Measurements from ENCODE around the gene TSHZ3. TPM values are rescaled to one million over a fixed set of nuclear protein-coding genes. Genes with fewer than 3 reads are reported as not detected.

TSHZ3 gene
- total RNA-seq, 1 experiment from 2014 or later = 14.8 TPM

GRCh38 chr19:31352782-31353651 is 3.8 kb upstream of the TSHZ3 start:
- CTCF ChIA-PET = no interaction called here
- Histone ChIP-seq H3K27me3 (replicated peaks; ENCODE audit: insufficient read depth, low read depth, low read length, poor library complexity) (no peaks in the 10 kb centered on the region), H3K4me1 (ENCODE audit: insufficient read depth, low read length, poor library complexity, severe bottlenecking) (peaks cover 4% of the 10 kb centered on the region), H3K36me3 (ENCODE audit: insufficient read depth, low read length, poor library complexity, severe bottlenecking) (no peaks in the 10 kb centered on the region), H3K9me3 (ENCODE audit: low read depth, low read length, poor library complexity, severe bottlenecking) (no peaks in the 10 kb centered on the region), H3K4me3 (ENCODE audit: low read depth, low read length, poor library complexity, severe bottlenecking) (no peak overlapping the region), H3K27ac (ENCODE audit: low read depth, low read length, poor library complexity, severe bottlenecking) (no peak overlapping the region)
- TF ChIP-seq CTCF (conservative IDR thresholded peaks at IDR 0.05; ENCODE audit: low read depth, low read length) (no peak), EZH2 (IDR thresholded peaks at IDR 0.05; ENCODE audit: borderline replicate concordance, low read depth, low read length, poor library complexity, severe bottlenecking) (no peak)
- BruUV-seq (replicated peaks) = no TSS peak
- POLR2A ChIA-PET (ENCODE audit: low non-redundant PET) = no interaction called here
- no peak for DNase-seq (ENCODE audit: low spot score)
- intact Hi-C loops (cut with micrococcal nuclease; ENCODE audit: unreplicated experiment) = loop anchor here (10.0 kb wide), 1 partner anchor 112 kb away; no protein-coding TSS in a partner anchor

DNA sequence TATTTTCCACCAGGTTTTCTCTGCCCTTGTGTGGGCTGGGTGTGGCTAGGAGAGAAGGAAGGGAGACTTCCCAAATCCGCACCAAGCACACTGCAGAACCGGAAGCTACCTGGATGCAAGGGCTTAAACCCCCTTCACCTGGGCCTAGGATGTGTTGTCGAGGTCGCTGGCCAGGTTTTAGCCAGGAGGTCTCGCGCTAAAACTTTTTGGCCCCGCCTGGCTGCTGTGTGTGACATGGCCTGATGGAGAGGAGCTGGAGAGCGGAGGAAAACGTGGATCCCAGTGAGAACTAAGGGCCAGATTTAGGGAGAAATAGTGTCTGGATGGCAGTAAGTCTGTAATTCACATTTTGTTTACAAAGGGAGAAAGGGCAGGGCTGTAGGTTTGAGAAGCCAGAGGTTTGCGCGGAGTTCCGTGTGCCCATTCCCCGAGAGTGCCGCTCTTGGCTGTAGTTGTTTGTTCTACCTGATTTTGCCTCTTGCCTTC is 3.1 kb upstream of the TSHZ3 start:
- Histone ChIP-seq H3K27ac (ENCODE audit: low read depth, low read length, poor library complexity, severe bottlenecking) (no peak overlapping the region), H3K4me3 (ENCODE audit: low read depth, low read length, poor library complexity, severe bottlenecking) (no peak overlapping the region), H3K27me3 (replicated peaks; ENCODE audit: insufficient read depth, low read depth, low read length, poor library complexity) (no peaks in the 10 kb centered on the region), H3K9me3 (ENCODE audit: low read depth, low read length, poor library complexity, severe bottlenecking) (no peaks in the 10 kb centered on the region), H3K4me1 (ENCODE audit: insufficient read depth, low read length, poor library complexity, severe bottlenecking) (peaks cover 8% of the 10 kb centered on the region), H3K36me3 (ENCODE audit: insufficient read depth, low read length, poor library complexity, severe bottlenecking) (no peaks in the 10 kb centered on the region)
- intact Hi-C loops (cut with micrococcal nuclease; ENCODE audit: unreplicated experiment) = loop anchor here (10.0 kb wide), 1 partner anchor 112 kb away; no protein-coding TSS in a partner anchor
- no peak for DNase-seq (ENCODE audit: low spot score)
- ChIA-PET POLR2A (ENCODE audit: low non-redundant PET) (no interaction called here), CTCF (no interaction called here)
- no peak for TF ChIP-seq EZH2 (IDR thresholded peaks at IDR 0.05; ENCODE audit: borderline replicate concordance, low read depth, low read length, poor library complexity, severe bottlenecking)
- TF ChIP-seq CTCF (conservative IDR thresholded peaks at IDR 0.05; ENCODE audit: low read depth, low read length) = no peak
- BruUV-seq (replicated peaks) = TSS peak; percentile 39

DNA sequence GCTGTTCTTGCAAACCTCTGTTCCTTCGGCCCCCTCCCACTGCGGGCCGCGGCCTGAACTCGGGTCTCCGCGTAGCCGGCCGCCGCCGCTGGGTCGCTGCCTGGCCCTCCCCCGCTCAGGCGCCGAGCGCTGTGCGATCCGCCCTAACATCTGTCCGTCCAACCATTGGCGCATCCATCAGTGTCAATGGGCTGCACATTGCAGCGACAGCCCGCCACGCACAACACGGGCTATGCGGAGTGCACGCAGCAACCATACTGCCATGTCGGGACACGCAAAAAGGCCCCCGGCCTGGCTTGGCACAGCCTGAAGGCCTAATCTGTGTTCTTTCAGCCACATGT is 2.6 kb upstream of the TSHZ3 start:
- Histone ChIP-seq H3K4me1 (ENCODE audit: insufficient read depth, low read length, poor library complexity, severe bottlenecking) (peaks cover 11% of the 10 kb centered on the region), H3K27me3 (replicated peaks; ENCODE audit: insufficient read depth, low read depth, low read length, poor library complexity) (no peaks in the 10 kb centered on the region), H3K4me3 (ENCODE audit: low read depth, low read length, poor library complexity, severe bottlenecking) (peak overlapping the region; percentile 90), H3K9me3 (ENCODE audit: low read depth, low read length, poor library complexity, severe bottlenecking) (no peaks in the 10 kb centered on the region), H3K27ac (ENCODE audit: low read depth, low read length, poor library complexity, severe bottlenecking) (no peak overlapping the region), H3K36me3 (ENCODE audit: insufficient read depth, low read length, poor library complexity, severe bottlenecking) (no peaks in the 10 kb centered on the region)
- TF ChIP-seq CTCF (conservative IDR thresholded peaks at IDR 0.05; ENCODE audit: low read depth, low read length) (no peak), EZH2 (IDR thresholded peaks at IDR 0.05; ENCODE audit: borderline replicate concordance, low read depth, low read length, poor library complexity, severe bottlenecking) (no peak)
- no peak for DNase-seq (ENCODE audit: low spot score)
- POLR2A ChIA-PET (ENCODE audit: low non-redundant PET) = no interaction called here
- intact Hi-C loops (cut with micrococcal nuclease; ENCODE audit: unreplicated experiment) = loop anchor here (10.0 kb wide), 1 partner anchor 113 kb away; no protein-coding TSS in a partner anchor
- no TSS peak for BruUV-seq (replicated peaks)
- CTCF ChIA-PET = no interaction called here
